HepG2 (cell line): Measurements from ENCODE around the gene RBP4. TPM values are rescaled to one million over a fixed set of nuclear protein-coding genes. Genes with fewer than 3 reads are reported as not detected.

Experiments used
- ATF7 ChIP-seq, 2 experiments: fragments of 450-650 bp in 1 of 2; sonication (generic) in 1 of 2; formaldehyde crosslinking in 1 of 2; IDR thresholded peaks; 2 replicates each; pipeline versions ENCODE4 v1.4.0 to v1.6.1; 2016 to 2020; ENCODE audit warnings: antibody characterized with exemption in 1 of 2, mild to moderate bottlenecking in 1 of 2, missing genetic modification reagents in 1 of 2
- CREBL2 ChIP-seq: sonication (generic); formaldehyde crosslinking; IDR thresholded peaks from 2 replicates; pipeline ENCODE4 v1.8.1; 2023; ENCODE audit warnings: missing genetic modification reagents, mild to moderate bottlenecking, borderline replicate concordance
- HNF4G ChIP-seq, 2 experiments: sonication (generic) in 1 of 2; formaldehyde crosslinking in 1 of 2; IDR thresholded peaks; 2 replicates each; pipeline versions ENCODE4 v1.4.0 to v1.6.1; 2011 to 2020; ENCODE audit warnings: borderline replicate concordance in 2 of 2, low read depth in 2 of 2, mild to moderate bottlenecking in 2 of 2, low read length in 1 of 2, missing genetic modification reagents in 1 of 2, moderate library complexity in 1 of 2
- KLF15 ChIP-seq: sonication (generic); formaldehyde crosslinking; IDR thresholded peaks from 2 replicates; pipeline ENCODE4 v1.8.1; 2023; ENCODE audit warnings: borderline replicate concordance, mild to moderate bottlenecking, inconsistent platforms, missing genetic modification reagents, mixed read lengths
- TEAD2 ChIP-seq: sonication (generic); formaldehyde crosslinking; IDR thresholded peaks from 2 replicates; pipeline ENCODE4 v1.9.0; 2021; ENCODE audit warnings: missing genetic modification reagents
- TP53 ChIP-seq: sonication (generic); formaldehyde crosslinking; conservative IDR thresholded peaks from 2 replicates; pipeline ENCODE4 v1.4.0; 2020; ENCODE audit warnings: missing genetic modification reagents
- ZBTB33 ChIP-seq: sonication (generic); formaldehyde crosslinking; IDR thresholded peaks from 2 replicates; pipeline ENCODE4 v1.4.0; 2020; ENCODE audit warnings: missing genetic modification reagents
- ZNF17 ChIP-seq: sonication (generic); formaldehyde crosslinking; IDR thresholded peaks from 2 replicates; pipeline ENCODE4 v1.5.0; 2020; ENCODE audit warnings: mild to moderate bottlenecking, missing genetic modification reagents
- ZNF224 ChIP-seq: sonication (generic); formaldehyde crosslinking; IDR thresholded peaks from 2 replicates; pipeline ENCODE4 v1.5.0; 2020; ENCODE audit warnings: mild to moderate bottlenecking, missing genetic modification reagents
- ZNF34 ChIP-seq: sonication (generic); formaldehyde crosslinking; IDR thresholded peaks from 2 replicates; pipeline ENCODE4 v1.4.0; 2020; ENCODE audit warnings: mild to moderate bottlenecking, missing genetic modification reagents, borderline replicate concordance
- ZNF510 ChIP-seq: sonication (generic); formaldehyde crosslinking; IDR thresholded peaks from 2 replicates; pipeline ENCODE4 v1.4.0; 2020; ENCODE audit warnings: low read depth, mild to moderate bottlenecking, missing genetic modification reagents
- ZNF609 ChIP-seq: sonication (generic); formaldehyde crosslinking; IDR thresholded peaks from 2 replicates; pipeline ENCODE4 v1.4.0; 2020; ENCODE audit warnings: mild to moderate bottlenecking, missing genetic modification reagents, borderline replicate concordance
- ZSCAN25 ChIP-seq: sonication (generic); formaldehyde crosslinking; IDR thresholded peaks from 2 replicates; pipeline ENCODE4 v1.8.0; 2022; ENCODE audit warnings: mild to moderate bottlenecking, missing genetic modification reagents
- polyA plus RNA-seq, 8 experiments: library from polyadenylated mRNA; depleted of rRNA in 3 of 8; stranded (reverse) in 7 of 8; unstranded in 1 of 8; fragments of >200 nt; fragmentation: Illumina TruSeq in 4 of 8; extraction: Trizol in 4 of 8; gene quantifications; 2 replicates each; pipeline versions ENCODE4 v1.2.1 to v1.2.3, GENCODE V29; 2011 to 2016; ENCODE audit warnings: low read depth in 4 of 8, missing spikeins in 1 of 8, mixed read lengths in 1 of 8; ENCODE audit not compliant: insufficient read depth in 1 of 8
- total RNA-seq, 5 experiments: library from RNA; depleted of rRNA; stranded (reverse); fragments of >200 nt; fragmentation: Illumina TruSeq; extraction: Trizol; gene quantifications; 2 replicates each; pipeline ENCODE4 v1.2.3, GENCODE V29; 2016; ENCODE audit warnings: low read depth in 1 of 5
- TF ChIP-seq, protein P1 (sequence below): sonication (generic); formaldehyde crosslinking; conservative IDR thresholded peaks from 2 replicates; pipeline ENCODE4 v1.8.0; 2022; ENCODE audit warnings: missing genetic modification reagents
- TF ChIP-seq, protein P2 (sequence below): sonication (generic); formaldehyde crosslinking; IDR thresholded peaks from 2 replicates; pipeline ENCODE4 v1.4.0; 2020; ENCODE audit warnings: missing genetic modification reagents, borderline replicate concordance

RBP4 gene
- total and polyA plus RNA-seq, 2 of the 13 experiments (the other 11 are each of a cell fraction or from before 2014, with no cell fraction given): 642 to 931 TPM

DNA sequence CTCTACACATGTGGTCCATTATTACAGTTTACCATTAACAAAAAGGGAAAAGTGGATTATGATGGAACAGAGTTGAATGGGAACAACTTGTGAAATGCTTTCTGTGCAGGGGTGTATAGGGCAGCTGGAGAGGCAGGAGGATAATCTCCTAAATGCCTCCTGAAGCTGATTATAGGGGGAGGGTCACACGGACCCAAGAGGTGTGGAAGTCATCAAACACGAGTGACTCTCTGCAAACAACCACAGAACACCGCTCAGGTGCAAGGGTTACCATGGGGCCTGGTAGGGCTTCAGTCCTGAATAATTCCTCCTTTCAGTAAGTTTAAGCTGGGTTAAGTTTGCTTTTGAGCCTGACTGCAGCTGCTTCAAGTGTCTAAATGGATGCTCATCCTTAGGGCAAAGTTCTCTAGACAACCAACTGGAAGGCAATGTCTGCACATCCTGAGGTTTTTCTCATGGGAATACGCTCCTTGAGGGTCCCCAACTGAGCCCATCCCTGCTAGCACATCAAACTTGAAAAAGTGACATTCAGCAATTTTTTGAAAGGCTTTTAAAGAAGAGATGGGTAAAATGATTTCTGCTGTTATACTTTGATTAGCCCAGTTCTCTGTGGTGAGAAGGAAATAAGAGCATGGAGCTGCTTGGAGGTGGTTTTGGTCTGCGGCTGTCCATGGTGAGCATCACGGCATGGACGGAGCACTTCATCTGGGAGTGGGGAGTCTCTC, 13.2 kb upstream of the RBP4 start (continued):
- TF ChIP-seq, protein P1, sequence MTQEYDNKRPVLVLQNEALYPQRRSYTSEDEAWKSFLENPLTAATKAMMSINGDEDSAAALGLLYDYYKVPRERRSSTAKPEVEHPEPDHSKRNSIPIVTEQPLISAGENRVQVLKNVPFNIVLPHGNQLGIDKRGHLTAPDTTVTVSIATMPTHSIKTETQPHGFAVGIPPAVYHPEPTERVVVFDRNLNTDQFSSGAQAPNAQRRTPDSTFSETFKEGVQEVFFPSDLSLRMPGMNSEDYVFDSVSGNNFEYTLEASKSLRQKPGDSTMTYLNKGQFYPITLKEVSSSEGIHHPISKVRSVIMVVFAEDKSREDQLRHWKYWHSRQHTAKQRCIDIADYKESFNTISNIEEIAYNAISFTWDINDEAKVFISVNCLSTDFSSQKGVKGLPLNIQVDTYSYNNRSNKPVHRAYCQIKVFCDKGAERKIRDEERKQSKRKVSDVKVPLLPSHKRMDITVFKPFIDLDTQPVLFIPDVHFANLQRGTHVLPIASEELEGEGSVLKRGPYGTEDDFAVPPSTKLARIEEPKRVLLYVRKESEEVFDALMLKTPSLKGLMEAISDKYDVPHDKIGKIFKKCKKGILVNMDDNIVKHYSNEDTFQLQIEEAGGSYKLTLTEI (CRISPR knock-in tag): no peak
- TF ChIP-seq ZNF224 (no peak), ATF7 (IDR thresholded peaks at IDR 0.05) (no peak), ATF7 (CRISPR knock-in tag; IDR thresholded peaks at IDR 0.05) (no peak), TP53 (CRISPR knock-in tag) (no peak), TEAD2 (CRISPR knock-in tag) (no peak), ZNF17 (CRISPR knock-in tag) (no peak), ZNF510 (no peak), ZNF34 (CRISPR knock-in tag) (no peak), ZSCAN25 (peak; percentile 94), KLF15 (CRISPR knock-in tag) (no peak), ZNF609 (CRISPR knock-in tag) (no peak), HNF4G (IDR thresholded peaks at IDR 0.05; ENCODE audit: borderline replicate concordance, low read depth, low read length) (peak; percentile 54; the same call in 1 of the 2 replicates), HNF4G (CRISPR knock-in tag; IDR thresholded peaks at IDR 0.05; ENCODE audit: borderline replicate concordance, low read depth) (no peak), CREBL2 (no peak), ZBTB33 (CRISPR knock-in tag) (no peak)
- TF ChIP-seq, protein P2, sequence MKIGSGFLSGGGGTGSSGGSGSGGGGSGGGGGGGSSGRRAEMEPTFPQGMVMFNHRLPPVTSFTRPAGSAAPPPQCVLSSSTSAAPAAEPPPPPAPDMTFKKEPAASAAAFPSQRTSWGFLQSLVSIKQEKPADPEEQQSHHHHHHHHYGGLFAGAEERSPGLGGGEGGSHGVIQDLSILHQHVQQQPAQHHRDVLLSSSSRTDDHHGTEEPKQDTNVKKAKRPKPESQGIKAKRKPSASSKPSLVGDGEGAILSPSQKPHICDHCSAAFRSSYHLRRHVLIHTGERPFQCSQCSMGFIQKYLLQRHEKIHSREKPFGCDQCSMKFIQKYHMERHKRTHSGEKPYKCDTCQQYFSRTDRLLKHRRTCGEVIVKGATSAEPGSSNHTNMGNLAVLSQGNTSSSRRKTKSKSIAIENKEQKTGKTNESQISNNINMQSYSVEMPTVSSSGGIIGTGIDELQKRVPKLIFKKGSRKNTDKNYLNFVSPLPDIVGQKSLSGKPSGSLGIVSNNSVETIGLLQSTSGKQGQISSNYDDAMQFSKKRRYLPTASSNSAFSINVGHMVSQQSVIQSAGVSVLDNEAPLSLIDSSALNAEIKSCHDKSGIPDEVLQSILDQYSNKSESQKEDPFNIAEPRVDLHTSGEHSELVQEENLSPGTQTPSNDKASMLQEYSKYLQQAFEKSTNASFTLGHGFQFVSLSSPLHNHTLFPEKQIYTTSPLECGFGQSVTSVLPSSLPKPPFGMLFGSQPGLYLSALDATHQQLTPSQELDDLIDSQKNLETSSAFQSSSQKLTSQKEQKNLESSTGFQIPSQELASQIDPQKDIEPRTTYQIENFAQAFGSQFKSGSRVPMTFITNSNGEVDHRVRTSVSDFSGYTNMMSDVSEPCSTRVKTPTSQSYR (CRISPR knock-in tag): peak; percentile 33; the same call in 1 of the 2 replicates
